WTC11 (cell line): ENCODE data around the gene RPA3.

ENCODE experiments used
- CBFB ChIP-seq: sonication (generic); formaldehyde crosslinking; IDR thresholded peaks from 2 replicates; pipeline ENCODE4 v1.8.1; 2022; ENCODE audit warnings: mild to moderate bottlenecking, low read depth, missing genetic modification reagents
- FOXP1 ChIP-seq: sonication (generic); formaldehyde crosslinking; IDR thresholded peaks from 2 replicates; pipeline ENCODE4 v1.8.0; 2022; ENCODE audit warnings: missing genetic modification reagents, mild to moderate bottlenecking, moderate library complexity, borderline replicate concordance
- GABPB1 ChIP-seq: sonication (generic); formaldehyde crosslinking; IDR thresholded peaks from 2 replicates; pipeline ENCODE4 v1.8.1; 2023; ENCODE audit warnings: mild to moderate bottlenecking, missing genetic modification reagents
- JUN ChIP-seq: sonication (generic); formaldehyde crosslinking; IDR thresholded peaks from 2 replicates; pipeline ENCODE4 v1.8.0; 2023; ENCODE audit warnings: mild to moderate bottlenecking, missing genetic modification reagents
- MXD4 ChIP-seq: fragments of 250-450 bp; sonication (Bioruptor Pico); IDR thresholded peaks from 2 replicates; pipeline ENCODE4 v1.8.0; 2021; ENCODE audit warnings: mild to moderate bottlenecking, moderate library complexity, borderline replicate concordance
- RELA ChIP-seq: sonication (generic); formaldehyde crosslinking; IDR thresholded peaks from 2 replicates; pipeline ENCODE4 v1.8.1; 2022; ENCODE audit warnings: missing genetic modification reagents, mild to moderate bottlenecking, borderline replicate concordance
- SMAD3 ChIP-seq: sonication (generic); formaldehyde crosslinking; IDR thresholded peaks from 2 replicates; pipeline ENCODE4 v1.8.0; 2022; ENCODE audit warnings: missing genetic modification reagents, mild to moderate bottlenecking, borderline replicate concordance
- TCF7 ChIP-seq: sonication (generic); formaldehyde crosslinking; IDR thresholded peaks from 2 replicates; pipeline ENCODE4 v1.8.0; 2022; ENCODE audit warnings: mild to moderate bottlenecking, low read depth, missing genetic modification reagents, moderate library complexity
- TF ChIP-seq, protein P1 (sequence below): fragments of 200-600 bp; IDR thresholded peaks from 2 replicates; pipeline ENCODE4 v1.8.0; 2022; ENCODE audit warnings: antibody characterized with exemption
- TF ChIP-seq, protein P2 (sequence below): sonication (generic); formaldehyde crosslinking; IDR thresholded peaks from 2 replicates; pipeline ENCODE4 v1.8.0; 2022; ENCODE audit warnings: mild to moderate bottlenecking, missing genetic modification reagents
- TF ChIP-seq, protein P3 (sequence below): sonication (generic); formaldehyde crosslinking; IDR thresholded peaks from 2 replicates; pipeline ENCODE4 v1.8.1; 2022; ENCODE audit warnings: low read depth, mild to moderate bottlenecking, moderate library complexity, missing genetic modification reagents, borderline replicate concordance
- TF ChIP-seq, protein P4 (sequence below): sonication (generic); formaldehyde crosslinking; IDR thresholded peaks from 2 replicates; pipeline ENCODE4 v1.8.1; 2023; ENCODE audit warnings: mild to moderate bottlenecking, missing genetic modification reagents

DNA sequence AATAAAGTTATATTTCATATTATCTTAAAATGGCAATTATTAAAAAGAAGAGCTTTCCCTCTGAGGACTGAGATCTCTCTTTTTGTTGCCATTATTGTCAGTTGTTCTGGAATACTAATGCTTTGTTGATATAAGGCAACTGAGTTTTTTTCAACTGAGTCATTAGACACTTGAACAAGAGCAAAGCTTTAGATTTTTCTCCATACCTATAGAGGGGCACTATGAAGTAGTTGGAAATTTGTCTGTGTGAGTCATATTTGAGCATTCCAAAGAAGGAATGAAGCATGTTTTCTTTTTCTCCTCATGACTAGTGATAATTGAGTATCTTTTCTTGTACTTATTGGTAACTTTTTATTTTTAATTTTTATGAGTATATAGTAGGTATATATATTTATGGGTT is 24.5 kb downstream of the RPA3 start:
- TF ChIP-seq RELA (CRISPR knock-in tag) = no peak
- no peak for TF ChIP-seq SMAD3 (CRISPR knock-in tag)
- no peak for TF ChIP-seq MXD4 (CRISPR knock-in tag)
- TF ChIP-seq, protein P1, sequence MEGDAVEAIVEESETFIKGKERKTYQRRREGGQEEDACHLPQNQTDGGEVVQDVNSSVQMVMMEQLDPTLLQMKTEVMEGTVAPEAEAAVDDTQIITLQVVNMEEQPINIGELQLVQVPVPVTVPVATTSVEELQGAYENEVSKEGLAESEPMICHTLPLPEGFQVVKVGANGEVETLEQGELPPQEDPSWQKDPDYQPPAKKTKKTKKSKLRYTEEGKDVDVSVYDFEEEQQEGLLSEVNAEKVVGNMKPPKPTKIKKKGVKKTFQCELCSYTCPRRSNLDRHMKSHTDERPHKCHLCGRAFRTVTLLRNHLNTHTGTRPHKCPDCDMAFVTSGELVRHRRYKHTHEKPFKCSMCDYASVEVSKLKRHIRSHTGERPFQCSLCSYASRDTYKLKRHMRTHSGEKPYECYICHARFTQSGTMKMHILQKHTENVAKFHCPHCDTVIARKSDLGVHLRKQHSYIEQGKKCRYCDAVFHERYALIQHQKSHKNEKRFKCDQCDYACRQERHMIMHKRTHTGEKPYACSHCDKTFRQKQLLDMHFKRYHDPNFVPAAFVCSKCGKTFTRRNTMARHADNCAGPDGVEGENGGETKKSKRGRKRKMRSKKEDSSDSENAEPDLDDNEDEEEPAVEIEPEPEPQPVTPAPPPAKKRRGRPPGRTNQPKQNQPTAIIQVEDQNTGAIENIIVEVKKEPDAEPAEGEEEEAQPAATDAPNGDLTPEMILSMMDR = no peak
- no peak for TF ChIP-seq TCF7 (CRISPR knock-in tag)
- TF ChIP-seq JUN = no peak
- TF ChIP-seq CBFB (CRISPR knock-in tag) = no peak
- no peak for TF ChIP-seq FOXP1
- TF ChIP-seq, protein P2, sequence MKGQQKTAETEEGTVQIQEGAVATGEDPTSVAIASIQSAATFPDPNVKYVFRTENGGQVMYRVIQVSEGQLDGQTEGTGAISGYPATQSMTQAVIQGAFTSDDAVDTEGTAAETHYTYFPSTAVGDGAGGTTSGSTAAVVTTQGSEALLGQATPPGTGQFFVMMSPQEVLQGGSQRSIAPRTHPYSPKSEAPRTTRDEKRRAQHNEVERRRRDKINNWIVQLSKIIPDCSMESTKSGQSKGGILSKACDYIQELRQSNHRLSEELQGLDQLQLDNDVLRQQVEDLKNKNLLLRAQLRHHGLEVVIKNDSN (CRISPR knock-in tag) = no peak
- TF ChIP-seq, protein P3, sequence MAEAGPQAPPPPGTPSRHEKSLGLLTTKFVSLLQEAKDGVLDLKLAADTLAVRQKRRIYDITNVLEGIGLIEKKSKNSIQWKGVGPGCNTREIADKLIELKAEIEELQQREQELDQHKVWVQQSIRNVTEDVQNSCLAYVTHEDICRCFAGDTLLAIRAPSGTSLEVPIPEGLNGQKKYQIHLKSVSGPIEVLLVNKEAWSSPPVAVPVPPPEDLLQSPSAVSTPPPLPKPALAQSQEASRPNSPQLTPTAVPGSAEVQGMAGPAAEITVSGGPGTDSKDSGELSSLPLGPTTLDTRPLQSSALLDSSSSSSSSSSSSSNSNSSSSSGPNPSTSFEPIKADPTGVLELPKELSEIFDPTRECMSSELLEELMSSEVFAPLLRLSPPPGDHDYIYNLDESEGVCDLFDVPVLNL (CRISPR knock-in tag) = no peak
- TF ChIP-seq GABPB1 = no peak
- TF ChIP-seq, protein P4, sequence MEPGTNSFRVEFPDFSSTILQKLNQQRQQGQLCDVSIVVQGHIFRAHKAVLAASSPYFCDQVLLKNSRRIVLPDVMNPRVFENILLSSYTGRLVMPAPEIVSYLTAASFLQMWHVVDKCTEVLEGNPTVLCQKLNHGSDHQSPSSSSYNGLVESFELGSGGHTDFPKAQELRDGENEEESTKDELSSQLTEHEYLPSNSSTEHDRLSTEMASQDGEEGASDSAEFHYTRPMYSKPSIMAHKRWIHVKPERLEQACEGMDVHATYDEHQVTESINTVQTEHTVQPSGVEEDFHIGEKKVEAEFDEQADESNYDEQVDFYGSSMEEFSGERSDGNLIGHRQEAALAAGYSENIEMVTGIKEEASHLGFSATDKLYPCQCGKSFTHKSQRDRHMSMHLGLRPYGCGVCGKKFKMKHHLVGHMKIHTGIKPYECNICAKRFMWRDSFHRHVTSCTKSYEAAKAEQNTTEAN (CRISPR knock-in tag) = no peak
